HEK293 (cell line): ENCODE results near the gene FBXO28.
A peak's percentile ranks its signal among the peaks of the same experiment; 100 is the strongest.

Experiments
- CTCF ChIA-PET: fragments of 350-600 bp; formaldehyde crosslinking; extraction: SDS; loops from one replicate; lab custom pipeline; 2021; ENCODE audit warnings: antibody characterized with exemption; lab: Yijun Ruan, JAX
- POLR2A ChIA-PET: fragments of 300-600 bp; formaldehyde crosslinking; extraction: SDS; loops from one replicate; lab custom pipeline; 2020; ENCODE audit warnings: antibody characterized with exemption, inconsistent platforms; lab: Yijun Ruan, JAX
- H3K27ac ChIP-seq: fragments of 200-500 bp; sonication (Bioruptor generic); 2 replicates; pipeline ENCODE4 v1.5.1; 2014; ENCODE audit warnings: low read depth, low read length, control low read depth, inconsistent platforms; ENCODE audit errors: extremely low read depth
- H3K36me3 ChIP-seq, 2 experiments: fragments of 200-500 bp in 1 of 2; sonication (Bioruptor generic) in 1 of 2; 1 replicate in 1 of 2; 2 replicates in 1 of 2; pipeline ENCODE4 v1.5.1; 2014 to 2017; ENCODE audit warnings: inconsistent platforms in 2 of 2, low read length in 2 of 2; ENCODE audit not compliant: control insufficient read depth in 2 of 2, insufficient read depth in 1 of 2
- H3K4me1 ChIP-seq: fragments of 200-500 bp; sonication (Bioruptor generic); 2 replicates; pipeline ENCODE4 v1.5.1; 2014; ENCODE audit warnings: mild to moderate bottlenecking, low read length, inconsistent platforms; ENCODE audit not compliant: control insufficient read depth, insufficient read depth
- H3K4me3 ChIP-seq: 2 replicates; pipeline ENCODE4 v1.5.1; 2011; ENCODE audit warnings: low read depth, mild to moderate bottlenecking, control low read depth, low read length, moderate library complexity
- H3K9me3 ChIP-seq: fragments of 200-500 bp; sonication (Bioruptor generic); 2 replicates; pipeline ENCODE4 v1.5.1; 2014; ENCODE audit warnings: low read depth, low read length, inconsistent platforms; ENCODE audit not compliant: control insufficient read depth, insufficient read depth
- AEBP2 ChIP-seq: fragments of 450-650 bp; formaldehyde crosslinking; IDR thresholded peaks from 2 replicates; pipeline ENCODE4 v1.5.1; 2016; ENCODE audit warnings: missing biosample characterization, missing genetic modification characterization, borderline replicate concordance
- HOXC10 ChIP-seq: sonication (generic); formaldehyde crosslinking; IDR thresholded peaks from 2 replicates; pipeline ENCODE4 v1.8.1; 2023; ENCODE audit warnings: mild to moderate bottlenecking, missing genetic modification reagents
- KLF8 ChIP-seq: fragments of 450-650 bp; formaldehyde crosslinking; IDR thresholded peaks from 2 replicates; pipeline ENCODE4 v1.5.1; 2016; ENCODE audit warnings: missing biosample characterization, missing genetic modification characterization
- PRDM1 ChIP-seq: fragments of 450-650 bp; formaldehyde crosslinking; IDR thresholded peaks from 2 replicates; pipeline ENCODE4; 2016; ENCODE audit warnings: missing biosample characterization, missing genetic modification characterization
- REST ChIP-seq: fragments of 450-650 bp; formaldehyde crosslinking; IDR thresholded peaks from 2 replicates; pipeline ENCODE4 v1.5.1; 2016; ENCODE audit warnings: missing biosample characterization, missing genetic modification characterization
- ZNF18 ChIP-seq: fragments of 450-650 bp; formaldehyde crosslinking; IDR thresholded peaks from 2 replicates; pipeline ENCODE4 v1.5.1; 2016; ENCODE audit warnings: missing biosample characterization, missing genetic modification characterization
- ZNF2 ChIP-seq: fragments of 450-650 bp; formaldehyde crosslinking; IDR thresholded peaks from 2 replicates; pipeline ENCODE4 v1.5.1; 2016; ENCODE audit warnings: missing biosample characterization, missing genetic modification characterization
- ZNF24 ChIP-seq: fragments of 450-650 bp; formaldehyde crosslinking; IDR thresholded peaks from 2 replicates; pipeline ENCODE4 v1.5.1; 2016; ENCODE audit warnings: missing biosample characterization, missing genetic modification characterization
- ZNF324 ChIP-seq: fragments of 450-650 bp; formaldehyde crosslinking; IDR thresholded peaks from 2 replicates; pipeline ENCODE4 v1.5.1; 2016; ENCODE audit warnings: missing biosample characterization, missing genetic modification characterization
- ZNF350 ChIP-seq: fragments of 450-650 bp; formaldehyde crosslinking; IDR thresholded peaks from 2 replicates; pipeline ENCODE4 v1.5.0; 2017; ENCODE audit warnings: missing biosample characterization, mild to moderate bottlenecking, missing genetic modification characterization
- ZNF391 ChIP-seq: fragments of 450-650 bp; formaldehyde crosslinking; IDR thresholded peaks from 2 replicates; pipeline ENCODE4 v1.5.1; 2016; ENCODE audit warnings: low read depth, missing biosample characterization, missing genetic modification characterization, borderline replicate concordance
- ZNF621 ChIP-seq: fragments of 450-650 bp; formaldehyde crosslinking; IDR thresholded peaks from 2 replicates; pipeline ENCODE4 v1.5.1; 2017; ENCODE audit warnings: missing biosample characterization, missing genetic modification characterization
- ZNF670 ChIP-seq: fragments of 450-650 bp; formaldehyde crosslinking; IDR thresholded peaks from 2 replicates; pipeline ENCODE4 v1.5.1; 2016; ENCODE audit warnings: missing biosample characterization, missing genetic modification characterization, low read depth
- ZNF692 ChIP-seq: fragments of 450-650 bp; formaldehyde crosslinking; IDR thresholded peaks from 2 replicates; pipeline ENCODE4 v1.5.1; 2016; ENCODE audit warnings: missing biosample characterization, missing genetic modification characterization
- ZNF768 ChIP-seq: fragments of 450-650 bp; formaldehyde crosslinking; IDR thresholded peaks from 2 replicates; pipeline ENCODE4 v1.5.1; 2018; ENCODE audit warnings: missing biosample characterization, mild to moderate bottlenecking, missing genetic modification characterization
- TF ChIP-seq, protein P1 (sequence below): fragments of 450-650 bp; formaldehyde crosslinking; IDR thresholded peaks from 2 replicates; pipeline ENCODE4 v1.5.1; 2016; ENCODE audit warnings: missing biosample characterization, missing genetic modification characterization
- TF ChIP-seq, protein P2 (sequence below): fragments of 450-650 bp; formaldehyde crosslinking; IDR thresholded peaks from 2 replicates; pipeline ENCODE4 v1.5.1; 2016; ENCODE audit warnings: missing biosample characterization, missing genetic modification characterization
- TF ChIP-seq, protein P3 (sequence below): fragments of 450-650 bp; formaldehyde crosslinking; IDR thresholded peaks from 2 replicates; pipeline ENCODE4 v1.5.1; 2016; ENCODE audit warnings: missing biosample characterization, missing genetic modification characterization, borderline replicate concordance

FBXO28 gene

GRCh38 chr1:224170748-224171478 is 57.0 kb downstream of the FBXO28 start:
- ChIA-PET CTCF (interaction anchor here (0.6 to 1.2 kb wide), 7 partner anchors 10 to 320 kb away, joined by 3 to 8 read pairs (median 3); no protein-coding TSS in a partner anchor), POLR2A (interaction anchor here (0.9 to 1.0 kb wide), 2 partner anchors 8 to 12 kb away, joined by 3 read pairs; partner anchors contain the start of gene DEGS1)
- no peaks in the 10 kb centered on the region for H3K9me3 ChIP-seq
- no peaks in the 10 kb centered on the region for H3K36me3 ChIP-seq
- no peak overlapping the region for H3K4me3 ChIP-seq
- no peaks in the 10 kb centered on the region for H3K4me1 ChIP-seq
- no peak overlapping the region for H3K27ac ChIP-seq
- TF ChIP-seq AEBP2 (tag by site-specific recombination) (no peak), ZNF670 (tag by site-specific recombination) (no peak), HOXC10 (CRISPR knock-in tag) (no peak), ZNF350 (no peak), ZNF692 (no peak), ZNF2 (tag by site-specific recombination) (no peak), ZNF324 (tag by site-specific recombination) (no peak), PRDM1 (tag by site-specific recombination) (peak; percentile 46; the same call in 1 of the 2 replicates), KLF8 (tag by site-specific recombination) (peak; percentile 44; the same call in 1 of the 2 replicates), REST (tag by site-specific recombination) (no peak), ZNF24 (tag by site-specific recombination) (no peak), ZNF621 (no peak), ZNF768 (tag by site-specific recombination) (no peak), ZNF18 (no peak), ZNF391 (no peak)
- TF ChIP-seq, protein P1, sequence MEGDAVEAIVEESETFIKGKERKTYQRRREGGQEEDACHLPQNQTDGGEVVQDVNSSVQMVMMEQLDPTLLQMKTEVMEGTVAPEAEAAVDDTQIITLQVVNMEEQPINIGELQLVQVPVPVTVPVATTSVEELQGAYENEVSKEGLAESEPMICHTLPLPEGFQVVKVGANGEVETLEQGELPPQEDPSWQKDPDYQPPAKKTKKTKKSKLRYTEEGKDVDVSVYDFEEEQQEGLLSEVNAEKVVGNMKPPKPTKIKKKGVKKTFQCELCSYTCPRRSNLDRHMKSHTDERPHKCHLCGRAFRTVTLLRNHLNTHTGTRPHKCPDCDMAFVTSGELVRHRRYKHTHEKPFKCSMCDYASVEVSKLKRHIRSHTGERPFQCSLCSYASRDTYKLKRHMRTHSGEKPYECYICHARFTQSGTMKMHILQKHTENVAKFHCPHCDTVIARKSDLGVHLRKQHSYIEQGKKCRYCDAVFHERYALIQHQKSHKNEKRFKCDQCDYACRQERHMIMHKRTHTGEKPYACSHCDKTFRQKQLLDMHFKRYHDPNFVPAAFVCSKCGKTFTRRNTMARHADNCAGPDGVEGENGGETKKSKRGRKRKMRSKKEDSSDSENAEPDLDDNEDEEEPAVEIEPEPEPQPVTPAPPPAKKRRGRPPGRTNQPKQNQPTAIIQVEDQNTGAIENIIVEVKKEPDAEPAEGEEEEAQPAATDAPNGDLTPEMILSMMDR, result peak; percentile 42; the same call in 1 of the 2 replicates
- TF ChIP-seq, protein P2, sequence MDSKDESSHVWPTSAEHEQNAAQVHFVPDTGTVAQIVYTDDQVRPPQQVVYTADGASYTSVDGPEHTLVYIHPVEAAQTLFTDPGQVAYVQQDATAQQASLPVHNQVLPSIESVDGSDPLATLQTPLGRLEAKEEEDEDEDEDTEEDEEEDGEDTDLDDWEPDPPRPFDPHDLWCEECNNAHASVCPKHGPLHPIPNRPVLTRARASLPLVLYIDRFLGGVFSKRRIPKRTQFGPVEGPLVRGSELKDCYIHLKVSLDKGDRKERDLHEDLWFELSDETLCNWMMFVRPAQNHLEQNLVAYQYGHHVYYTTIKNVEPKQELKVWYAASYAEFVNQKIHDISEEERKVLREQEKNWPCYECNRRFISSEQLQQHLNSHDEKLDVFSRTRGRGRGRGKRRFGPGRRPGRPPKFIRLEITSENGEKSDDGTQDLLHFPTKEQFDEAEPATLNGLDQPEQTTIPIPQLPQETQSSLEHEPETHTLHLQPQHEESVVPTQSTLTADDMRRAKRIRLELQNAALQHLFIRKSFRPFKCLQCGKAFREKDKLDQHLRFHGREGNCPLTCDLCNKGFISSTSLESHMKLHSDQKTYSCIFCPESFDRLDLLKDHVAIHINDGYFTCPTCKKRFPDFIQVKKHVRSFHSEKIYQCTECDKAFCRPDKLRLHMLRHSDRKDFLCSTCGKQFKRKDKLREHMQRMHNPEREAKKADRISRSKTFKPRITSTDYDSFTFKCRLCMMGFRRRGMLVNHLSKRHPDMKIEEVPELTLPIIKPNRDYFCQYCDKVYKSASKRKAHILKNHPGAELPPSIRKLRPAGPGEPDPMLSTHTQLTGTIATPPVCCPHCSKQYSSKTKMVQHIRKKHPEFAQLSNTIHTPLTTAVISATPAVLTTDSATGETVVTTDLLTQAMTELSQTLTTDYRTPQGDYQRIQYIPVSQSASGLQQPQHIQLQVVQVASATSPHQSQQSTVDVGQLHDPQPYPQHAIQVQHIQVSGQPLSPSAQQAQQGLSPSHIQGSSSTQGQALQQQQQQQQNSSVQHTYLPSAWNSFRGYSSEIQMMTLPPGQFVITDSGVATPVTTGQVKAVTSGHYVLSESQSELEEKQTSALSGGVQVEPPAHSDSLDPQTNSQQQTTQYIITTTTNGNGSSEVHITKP (tag by site-specific recombination), result no peak
- TF ChIP-seq, protein P3, sequence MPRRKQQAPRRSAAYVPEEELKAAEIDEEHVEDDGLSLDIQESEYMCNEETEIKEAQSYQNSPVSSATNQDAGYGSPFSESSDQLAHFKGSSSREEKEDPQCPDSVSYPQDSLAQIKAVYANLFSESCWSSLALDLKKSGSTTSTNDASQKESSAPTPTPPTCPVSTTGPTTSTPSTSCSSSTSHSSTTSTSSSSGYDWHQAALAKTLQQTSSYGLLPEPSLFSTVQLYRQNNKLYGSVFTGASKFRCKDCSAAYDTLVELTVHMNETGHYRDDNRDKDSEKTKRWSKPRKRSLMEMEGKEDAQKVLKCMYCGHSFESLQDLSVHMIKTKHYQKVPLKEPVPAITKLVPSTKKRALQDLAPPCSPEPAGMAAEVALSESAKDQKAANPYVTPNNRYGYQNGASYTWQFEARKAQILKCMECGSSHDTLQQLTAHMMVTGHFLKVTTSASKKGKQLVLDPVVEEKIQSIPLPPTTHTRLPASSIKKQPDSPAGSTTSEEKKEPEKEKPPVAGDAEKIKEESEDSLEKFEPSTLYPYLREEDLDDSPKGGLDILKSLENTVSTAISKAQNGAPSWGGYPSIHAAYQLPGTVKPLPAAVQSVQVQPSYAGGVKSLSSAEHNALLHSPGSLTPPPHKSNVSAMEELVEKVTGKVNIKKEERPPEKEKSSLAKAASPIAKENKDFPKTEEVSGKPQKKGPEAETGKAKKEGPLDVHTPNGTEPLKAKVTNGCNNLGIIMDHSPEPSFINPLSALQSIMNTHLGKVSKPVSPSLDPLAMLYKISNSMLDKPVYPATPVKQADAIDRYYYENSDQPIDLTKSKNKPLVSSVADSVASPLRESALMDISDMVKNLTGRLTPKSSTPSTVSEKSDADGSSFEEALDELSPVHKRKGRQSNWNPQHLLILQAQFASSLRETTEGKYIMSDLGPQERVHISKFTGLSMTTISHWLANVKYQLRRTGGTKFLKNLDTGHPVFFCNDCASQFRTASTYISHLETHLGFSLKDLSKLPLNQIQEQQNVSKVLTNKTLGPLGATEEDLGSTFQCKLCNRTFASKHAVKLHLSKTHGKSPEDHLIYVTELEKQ, result 0 out of 2 replicates have a peak, but pooled peaks have one; percentile 23
